Hippocampal formation (tissue), 2 donors: ENCODE data around the gene ESR1.
"Not testable (repeated sequence)": the region's sequence is repeated elsewhere in the genome, so short reads cannot be mapped to it uniquely, and the experiment has no call there.

Experiments used
- DNase-seq, 2 donors: peaks; one replicate each; lab custom pipeline; 2025; lab: John Stamatoyannopoulos, UW

Gene ESR1

DNA sequence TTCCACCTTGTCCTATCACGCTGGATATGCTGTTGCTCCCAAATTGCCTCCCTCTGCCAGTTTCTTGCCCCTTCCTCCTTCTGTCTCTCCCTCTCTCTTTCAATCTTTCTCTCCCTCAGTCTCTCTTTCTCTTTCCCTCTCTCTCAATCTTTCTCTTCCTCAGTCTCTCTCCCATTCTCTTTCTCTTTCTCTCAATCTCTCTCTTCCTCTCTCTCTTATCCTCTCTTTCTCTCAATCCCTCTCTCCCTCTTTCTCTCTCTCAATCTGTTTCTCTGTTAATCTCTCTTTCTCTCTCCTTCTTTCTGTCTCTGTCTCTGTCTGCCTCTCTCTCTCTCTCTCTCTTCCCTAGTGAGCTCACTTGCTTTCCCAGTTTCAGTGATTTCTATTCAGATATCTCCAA, 245.8 kb downstream of the ESR1 start:
- DNase-seq = no peak

DNA sequence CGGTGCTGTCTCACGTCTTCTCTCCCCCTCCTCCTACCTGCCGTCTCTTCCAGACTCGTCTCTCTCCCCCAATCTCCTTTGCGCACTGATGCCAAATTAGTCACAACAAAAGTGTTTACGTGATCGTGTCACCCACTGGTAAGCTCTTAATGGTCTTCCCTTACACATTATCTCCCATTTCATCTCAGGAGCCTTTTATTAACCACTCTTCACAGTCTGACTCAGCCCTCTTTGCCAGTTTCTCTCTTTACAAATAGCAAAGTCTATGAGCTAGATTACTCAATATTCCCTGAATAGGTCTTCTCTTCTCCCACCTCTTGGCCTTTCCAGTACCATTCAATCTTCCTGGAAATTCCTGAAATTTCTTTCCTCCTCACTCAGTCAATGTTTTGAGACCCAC, 247.0 kb downstream of the ESR1 start:
- DNase-seq = no peak

DNA sequence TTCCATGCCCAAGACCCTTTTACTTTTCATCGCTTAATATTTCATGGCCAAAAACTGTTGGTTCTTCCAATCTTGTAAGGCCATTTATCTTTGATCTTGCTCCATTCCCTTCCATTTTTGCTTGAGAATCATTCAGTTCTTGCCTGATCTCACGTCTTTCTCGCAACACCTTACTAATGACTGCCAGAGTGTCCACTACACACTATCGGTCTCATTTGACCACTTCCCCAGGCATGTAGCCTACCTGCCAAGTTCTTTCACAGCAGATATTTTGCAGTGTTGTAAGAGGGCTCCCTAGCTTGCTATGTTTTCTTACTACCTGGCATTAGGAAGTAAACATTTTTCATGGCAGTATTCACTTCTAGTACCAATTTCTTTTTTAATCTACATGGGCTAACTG, 248.0 kb downstream of the ESR1 start:
- DNase-seq = no peak

DNA sequence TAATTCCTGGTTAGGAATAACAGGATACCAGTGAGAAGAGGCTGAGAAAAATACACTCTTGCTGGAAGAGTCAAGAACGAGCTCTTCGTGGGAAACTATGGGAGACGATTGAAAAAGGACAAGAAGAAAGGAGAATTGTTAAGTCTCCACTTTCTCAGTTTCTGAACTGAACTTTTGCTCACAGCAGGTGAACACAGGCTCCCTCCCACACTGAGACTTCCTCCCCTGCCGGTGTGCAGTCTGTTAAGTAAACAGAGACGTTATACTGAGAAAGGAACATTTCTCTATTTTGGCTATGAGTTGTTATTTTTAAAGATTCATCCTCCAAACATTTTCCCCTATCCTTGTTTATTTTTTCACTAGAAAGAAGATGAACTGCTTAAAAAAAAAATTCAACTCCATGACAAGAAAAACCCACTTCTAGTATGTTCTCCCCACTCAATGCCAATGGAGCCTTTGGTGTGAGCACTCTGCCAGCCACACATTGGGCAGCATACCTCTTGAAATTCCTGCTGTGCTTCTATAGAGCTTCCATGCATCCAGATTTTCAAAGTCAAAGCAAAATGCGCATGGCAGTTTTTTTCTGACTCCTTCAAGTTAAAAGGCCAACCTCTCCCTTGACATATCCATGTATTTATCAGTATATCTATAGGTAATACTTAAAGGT, 250.5 kb downstream of the ESR1 start:
- DNase-seq = no peak

DNA sequence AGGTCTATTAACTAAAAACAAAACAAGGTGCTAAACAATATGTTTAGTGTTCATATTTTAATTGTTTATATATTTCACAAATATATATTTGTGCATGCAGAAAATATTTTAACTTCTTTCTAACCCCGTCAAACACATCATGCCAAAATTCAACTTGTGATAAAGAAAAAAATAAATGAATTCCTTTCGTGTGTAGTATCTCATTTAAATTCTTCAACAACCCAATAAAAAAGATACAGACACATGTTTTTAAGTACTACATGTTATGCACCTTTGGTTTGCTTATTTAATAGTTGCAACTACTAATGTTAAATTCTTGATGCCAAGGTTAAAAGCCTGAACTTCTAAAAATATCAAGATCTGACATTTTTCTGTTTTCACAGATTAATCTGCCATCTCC, 252.4 kb downstream of the ESR1 start:
- no peak for DNase-seq

DNA sequence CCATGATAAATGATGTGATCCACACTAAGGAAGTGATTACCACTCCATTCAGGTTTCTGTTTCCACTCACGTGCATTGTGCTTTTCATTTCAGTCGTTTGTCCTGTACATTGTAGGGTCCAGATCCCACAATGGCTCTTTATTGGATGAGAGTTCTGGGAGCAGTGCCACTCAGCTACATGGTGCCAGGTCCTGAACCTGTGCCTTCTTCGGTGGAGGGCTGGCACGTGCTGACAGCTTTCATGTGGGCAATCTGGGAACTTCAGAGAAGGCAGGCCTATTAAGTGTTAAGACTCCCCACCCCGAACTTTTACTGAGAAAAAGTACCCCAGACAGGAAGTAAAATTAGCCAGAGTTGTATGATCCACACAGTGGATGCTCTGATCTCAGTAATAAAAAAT, 255.0 kb downstream of the ESR1 start:
- no peak for DNase-seq

DNA sequence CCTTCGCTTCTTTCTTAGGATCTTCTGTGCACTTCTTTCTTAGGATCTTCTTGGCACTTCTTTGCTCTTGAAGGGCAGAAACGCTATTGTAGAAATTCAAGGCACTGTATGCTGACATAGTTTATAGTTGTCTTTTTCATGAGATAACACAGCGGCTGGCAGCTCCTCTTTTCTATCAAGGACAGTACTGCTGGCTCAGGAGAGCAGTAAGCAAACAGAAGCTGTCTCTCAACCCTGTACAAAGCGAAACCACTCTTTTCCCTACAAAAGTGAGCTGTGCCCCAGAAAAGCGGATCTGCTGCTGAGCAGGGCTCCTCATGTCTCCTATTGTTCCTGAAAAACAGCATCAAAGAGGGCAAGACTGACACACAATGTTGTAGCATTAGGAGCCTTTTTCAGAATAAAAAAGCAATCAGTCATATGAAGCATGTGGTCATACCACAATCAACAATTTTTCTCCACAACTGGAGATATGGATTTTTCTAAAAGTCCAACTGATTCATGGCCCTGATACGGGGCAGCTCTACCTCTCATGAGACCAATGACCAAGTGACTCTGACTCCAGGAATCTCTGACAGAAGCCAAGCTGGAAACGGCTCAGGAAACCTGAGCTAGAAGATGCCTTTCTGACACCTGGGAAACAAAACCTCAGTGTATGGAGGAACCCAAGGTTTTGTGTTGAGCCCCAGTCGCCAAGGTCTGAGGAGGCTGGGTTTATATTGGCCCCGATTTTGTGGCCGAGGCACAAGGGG, 255.9 kb downstream of the ESR1 start:
- DNase-seq = no peak

DNA sequence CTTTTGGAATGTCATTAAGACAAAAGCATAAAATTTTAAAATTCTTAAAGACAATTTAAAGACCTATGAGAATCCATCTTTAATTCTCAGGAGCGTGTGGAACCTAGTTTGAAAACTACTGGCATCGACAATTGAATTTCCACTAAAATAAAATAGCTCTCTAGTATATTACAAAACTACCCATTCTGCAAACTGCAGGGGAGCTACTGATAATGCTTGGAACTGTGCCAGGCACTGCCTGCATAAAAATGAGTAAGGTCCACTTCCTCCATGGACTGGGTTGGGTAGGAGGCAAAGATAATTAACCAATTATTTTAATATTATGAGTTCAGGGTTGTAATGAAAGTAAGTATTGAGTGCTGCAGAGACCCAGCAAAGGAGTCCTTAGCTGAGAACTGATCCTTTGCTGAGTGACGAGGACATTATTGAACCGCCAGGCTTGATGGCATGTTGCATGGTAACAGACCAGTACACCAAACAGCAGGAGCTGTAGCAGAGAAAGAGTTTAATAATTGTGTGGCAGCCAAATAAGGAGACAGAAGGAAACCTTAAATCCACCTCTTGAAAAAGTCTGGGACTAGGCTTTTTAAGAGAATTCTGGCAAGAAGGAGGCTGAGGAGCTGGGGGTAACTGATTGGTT, 261.3 kb downstream of the ESR1 start:
- no peak for DNase-seq

DNA sequence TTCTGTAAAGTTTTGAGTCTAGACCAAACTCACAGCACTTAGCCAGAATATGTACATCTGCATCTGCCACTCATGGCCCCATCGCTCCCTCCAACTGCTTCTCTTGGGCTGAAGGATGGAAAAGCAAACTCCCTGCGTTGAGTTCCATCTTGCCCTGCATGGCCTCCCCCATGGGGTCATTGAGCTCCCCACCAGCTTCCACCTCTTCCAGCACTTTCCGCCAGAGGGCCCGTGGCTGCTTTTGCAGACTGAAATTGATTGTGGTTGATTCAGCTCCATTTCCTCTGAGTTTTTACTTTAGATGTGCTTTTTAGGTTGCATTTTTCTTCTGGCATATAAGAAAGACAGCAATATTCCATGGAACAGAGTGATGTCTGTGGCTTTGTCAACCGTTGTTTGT, 263.1 kb downstream of the ESR1 start:
- no peak for DNase-seq

DNA sequence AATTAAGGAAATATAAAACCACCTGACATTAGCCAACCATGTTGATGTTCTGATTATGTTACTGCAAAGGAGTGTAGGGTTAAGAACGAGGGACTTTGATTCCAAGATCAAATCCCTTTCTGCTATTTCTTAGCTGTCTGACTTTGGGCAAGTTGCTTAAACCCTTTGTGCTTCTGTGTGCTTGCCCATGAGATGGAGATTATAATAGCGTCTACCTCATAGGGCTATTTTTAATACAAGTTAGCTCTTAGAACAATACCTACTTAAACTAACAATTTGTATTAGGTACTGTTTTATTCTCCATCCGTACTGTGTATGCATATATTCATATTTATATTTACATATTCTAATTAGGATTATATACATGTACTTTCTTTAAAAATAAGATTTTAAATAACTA, 263.8 kb downstream of the ESR1 start:
- no peak for DNase-seq

DNA sequence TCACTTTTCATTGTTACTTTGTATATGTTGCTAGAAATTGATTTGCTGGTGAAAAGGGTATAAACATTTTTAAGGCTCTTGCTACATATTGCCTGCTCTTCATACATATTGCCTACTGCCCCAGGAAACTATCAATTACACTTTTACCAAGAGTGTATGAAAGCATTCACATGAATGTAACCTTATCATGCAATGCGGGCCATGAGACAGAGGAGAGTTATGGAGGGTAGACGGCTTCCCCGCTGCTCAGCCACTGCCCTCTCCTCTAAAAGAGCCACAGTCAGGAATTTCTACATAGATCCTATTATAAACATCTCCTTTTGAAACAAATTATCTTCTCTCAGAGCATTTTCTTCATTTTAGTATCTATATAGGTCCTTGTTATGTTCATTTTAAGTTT, 264.4 kb downstream of the ESR1 start:
- no peak for DNase-seq

DNA sequence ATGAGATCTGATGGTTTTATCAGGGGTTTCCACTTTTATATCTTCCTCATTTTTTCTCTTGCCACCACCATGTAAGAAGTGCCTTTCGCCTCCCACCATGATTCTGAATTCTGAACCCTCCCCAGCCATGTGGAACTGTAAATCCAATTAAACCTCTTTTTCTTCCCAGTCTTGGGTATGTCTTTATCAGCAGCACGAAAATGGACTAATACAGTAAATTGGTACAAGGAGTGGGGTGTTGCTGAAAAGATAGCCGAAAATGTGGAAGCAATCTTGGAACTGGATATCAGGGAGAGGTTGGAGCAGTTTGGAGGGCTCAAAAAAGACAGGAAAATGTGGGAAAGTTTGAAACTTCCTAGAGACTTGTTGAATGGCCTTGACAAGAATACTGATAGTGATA, 268.8 kb downstream of the ESR1 start:
- not testable (repeated sequence) for DNase-seq

DNA sequence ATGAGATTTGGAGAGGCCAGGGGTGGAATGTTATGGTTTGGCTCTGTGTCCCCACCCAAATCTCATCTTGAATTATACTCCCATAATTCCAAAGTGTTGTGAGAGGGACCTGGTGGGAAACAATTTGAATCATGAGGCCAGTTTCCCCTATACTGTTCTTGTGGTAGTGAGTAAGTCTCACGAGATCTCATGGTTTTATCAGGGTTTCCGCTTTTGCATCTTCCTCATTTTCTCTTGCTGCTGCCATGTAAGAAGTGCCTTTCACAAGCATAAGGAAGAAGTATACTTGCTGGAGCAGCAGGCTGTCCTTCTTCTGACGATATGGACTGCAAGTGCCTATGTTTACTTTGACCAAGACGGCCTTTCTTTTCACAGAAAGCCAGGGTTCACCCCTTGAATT, 270.5 kb downstream of the ESR1 start:
- DNase-seq = no peak

DNA sequence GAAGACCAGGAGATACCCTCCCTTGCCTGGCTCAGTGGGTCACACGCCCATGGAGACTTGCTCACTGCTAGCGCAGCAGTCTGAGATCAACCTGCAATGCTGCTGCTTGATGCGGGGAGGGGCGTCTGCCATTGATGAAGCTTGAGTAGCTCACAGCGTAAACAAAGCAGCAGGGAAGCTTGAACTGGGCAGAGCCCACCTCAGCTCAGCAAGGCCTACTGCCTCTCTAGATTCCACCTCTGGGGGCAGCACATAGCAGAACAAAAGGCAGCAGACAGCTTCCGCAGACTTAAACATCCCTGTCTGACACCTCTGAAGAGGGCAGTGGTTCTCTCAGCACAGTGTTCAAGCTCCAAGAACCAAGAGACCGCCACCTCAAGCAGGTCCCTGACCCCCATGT, 271.3 kb downstream of the ESR1 start:
- DNase-seq = no peak

DNA sequence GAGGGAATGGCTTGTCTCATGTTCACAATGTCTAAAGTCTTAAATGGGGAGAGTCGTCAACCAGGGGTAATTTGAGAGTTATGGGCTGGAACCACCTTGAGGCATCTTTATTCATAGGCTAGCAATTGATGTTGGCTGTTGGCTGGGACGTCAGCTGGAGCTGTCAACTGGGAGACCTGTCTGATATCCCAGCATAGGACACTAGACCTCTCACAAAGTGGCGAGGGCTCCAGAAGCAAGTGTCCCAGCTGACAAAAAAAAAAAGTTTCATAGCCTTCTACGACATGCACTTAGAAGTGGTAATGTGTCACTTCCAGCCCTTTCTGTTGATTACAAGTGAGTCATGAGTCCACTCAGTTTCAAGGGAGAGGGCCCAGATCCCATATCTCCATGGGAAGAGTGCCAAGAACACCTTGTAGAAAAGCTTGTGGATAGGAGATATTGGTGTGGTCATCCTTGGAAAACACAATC, 278.0 kb downstream of the ESR1 start:
- DNase-seq = no peak

DNA sequence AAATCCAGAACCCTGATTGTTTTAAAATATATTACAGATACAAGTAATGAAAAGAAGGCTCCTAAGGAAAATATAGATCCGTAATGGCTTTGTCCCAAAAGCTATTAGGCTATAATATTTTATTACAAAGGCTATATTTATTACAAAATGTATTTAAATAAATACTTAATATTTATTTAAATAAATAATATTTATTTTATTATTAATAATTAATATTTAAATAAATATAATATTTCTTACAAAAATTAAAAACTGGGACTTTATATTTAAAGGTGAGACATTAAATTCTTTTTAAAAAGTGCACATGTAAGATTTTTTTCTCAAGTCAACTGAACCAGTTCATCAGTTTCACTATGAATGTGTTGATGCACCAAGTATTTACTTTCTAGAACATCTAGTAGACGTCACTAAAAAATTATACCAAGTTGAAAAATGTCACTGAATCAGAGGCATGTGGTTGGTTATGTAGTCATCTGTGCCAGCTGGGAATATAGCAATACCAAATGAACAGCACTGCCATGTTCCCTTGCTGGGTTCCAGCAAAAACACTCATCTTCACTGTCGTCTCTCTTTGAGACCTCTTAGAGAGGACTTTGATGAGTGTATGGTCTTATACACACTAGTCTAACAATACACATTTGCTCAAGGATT, 278.9 kb downstream of the ESR1 start:
- no peak for DNase-seq

DNA sequence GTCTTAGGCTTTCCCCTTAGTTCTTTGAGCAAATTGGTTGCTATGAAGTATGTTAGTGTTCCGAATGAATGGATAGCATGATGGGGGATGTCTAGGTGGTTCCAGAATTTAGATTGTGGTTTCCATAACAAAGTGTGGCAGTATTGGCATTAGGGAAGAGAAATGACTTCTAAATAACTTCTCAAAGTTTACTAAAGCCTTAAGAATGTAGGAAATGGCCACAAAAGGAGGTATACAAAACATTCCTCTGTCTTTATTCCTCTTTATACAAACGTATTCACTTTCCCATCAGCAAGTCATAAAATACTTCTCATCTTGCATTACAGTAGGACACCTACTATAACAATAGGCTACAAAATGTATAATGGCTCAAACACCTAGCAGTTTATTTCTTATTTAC, 279.6 kb downstream of the ESR1 start:
- no peak for DNase-seq

DNA sequence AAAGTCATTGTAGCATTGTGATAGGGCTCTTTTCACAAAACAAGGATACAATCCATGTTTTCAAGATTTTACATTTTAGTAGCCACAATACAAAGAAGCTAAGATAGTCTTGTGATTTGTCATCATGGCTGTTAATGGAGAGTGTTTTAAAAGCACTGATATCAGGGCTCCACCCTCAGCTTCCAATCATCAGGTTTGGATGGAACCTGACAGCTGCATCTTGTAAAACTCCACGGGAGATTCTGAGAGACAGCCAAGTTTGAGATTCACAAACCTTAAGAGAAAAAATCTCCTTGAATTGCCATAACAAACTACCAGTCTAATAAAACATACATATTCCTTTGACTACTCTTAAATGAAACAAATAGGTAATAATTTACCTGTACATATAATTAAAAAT, 280.2 kb downstream of the ESR1 start:
- no peak for DNase-seq

DNA sequence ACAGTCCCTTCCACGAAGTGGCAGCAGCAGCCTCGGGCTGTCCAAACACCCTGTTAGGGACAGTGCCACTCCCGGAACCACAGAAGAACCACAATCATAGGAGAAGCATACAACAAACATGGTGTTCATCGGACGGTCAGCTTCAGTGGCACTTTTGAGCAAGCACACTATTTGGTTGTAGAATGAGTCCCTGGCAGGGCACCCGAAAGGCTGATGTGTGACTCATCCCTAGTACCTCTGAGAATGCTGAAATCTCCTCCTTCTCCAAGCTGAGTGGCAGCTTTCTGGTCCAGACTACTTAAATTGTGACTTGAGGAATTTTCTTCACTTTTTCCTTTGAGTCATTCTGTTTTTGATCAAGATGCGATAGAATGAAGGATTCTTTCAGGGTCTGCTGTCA, 282.5 kb downstream of the ESR1 start:
- no peak for DNase-seq

DNA sequence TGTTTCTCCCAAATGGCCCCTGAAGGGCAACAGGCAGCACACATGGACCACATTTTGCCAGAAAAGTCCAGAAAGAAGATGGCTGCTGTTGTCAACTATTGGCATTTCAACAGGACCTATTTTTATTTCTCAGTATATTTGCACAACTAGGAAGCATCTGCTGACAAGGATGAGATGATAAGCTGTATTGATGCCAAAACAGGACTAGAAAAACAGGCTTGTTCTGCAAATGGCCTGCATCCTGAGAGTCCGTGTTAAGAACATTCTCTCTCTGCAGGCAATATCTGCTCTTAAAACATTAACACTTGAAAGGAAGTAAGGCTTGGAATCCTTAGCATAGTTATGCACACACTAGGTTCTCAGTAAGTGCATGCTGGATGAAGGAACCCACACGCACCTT, 283.7 kb downstream of the ESR1 start:
- no peak for DNase-seq

DNA sequence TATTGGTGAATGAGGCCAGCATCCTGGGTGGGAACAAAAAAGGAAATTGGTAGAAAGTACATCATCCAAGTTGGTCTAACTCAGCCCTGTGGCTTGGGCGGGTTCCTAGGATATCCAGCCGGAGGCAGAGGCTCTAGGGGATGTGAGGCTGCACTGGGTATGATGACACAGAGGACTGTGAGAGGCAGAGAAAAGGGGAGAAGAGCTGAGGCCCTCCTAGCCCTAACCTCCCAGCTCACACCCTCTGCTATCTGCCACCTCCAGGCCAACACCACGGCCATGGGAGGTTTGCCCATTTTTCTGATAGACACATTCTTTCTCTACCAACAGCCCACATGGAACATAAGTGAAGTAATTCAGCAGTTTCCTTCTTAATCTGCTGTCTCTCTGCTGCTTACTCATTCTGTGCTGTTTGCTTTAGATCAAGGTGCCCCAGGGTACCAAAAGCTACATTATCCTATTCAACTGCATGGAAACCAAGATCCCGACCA, 284.4 kb downstream of the ESR1 start:
- no peak for DNase-seq

DNA sequence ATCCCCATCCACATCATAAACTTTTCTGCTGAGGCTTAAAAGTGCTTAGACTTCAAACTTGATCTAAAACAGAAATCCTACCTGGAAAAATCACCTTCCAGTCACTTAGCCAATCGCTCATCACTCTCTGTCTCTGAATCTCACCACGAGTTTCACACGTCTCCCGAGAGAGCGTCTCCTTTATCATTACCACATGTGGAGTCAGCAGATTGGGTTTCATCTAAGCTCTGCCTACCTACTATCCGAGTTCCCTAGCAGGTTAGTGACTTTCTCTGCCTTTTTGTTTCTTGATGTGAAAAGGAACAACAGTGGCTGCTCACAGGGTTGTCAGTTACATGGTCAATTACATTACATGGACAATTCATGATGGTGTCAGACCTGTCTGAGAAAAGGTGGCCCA, 286.2 kb downstream of the ESR1 start:
- no peak for DNase-seq

DNA sequence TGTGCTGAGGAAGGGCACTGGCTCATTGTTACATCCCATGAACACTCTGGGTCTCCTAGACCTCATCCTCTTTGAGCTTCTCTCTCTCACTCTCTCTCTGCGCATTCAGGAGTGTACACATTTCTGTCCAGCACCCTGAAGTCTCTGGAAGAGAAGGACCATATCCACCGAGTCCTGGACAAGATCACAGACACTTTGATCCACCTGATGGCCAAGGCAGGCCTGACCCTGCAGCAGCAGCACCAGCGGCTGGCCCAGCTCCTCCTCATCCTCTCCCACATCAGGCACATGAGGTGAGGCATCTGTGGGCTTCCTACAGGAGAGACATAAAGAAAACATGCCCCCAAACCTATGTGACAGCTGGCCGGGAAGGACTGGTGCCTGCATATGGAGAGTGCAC, 286.8 kb downstream of the ESR1 start:
- DNase-seq = no peak
